ENCODE results near the gene BGN. TPM values are rescaled to one million over a fixed set of nuclear protein-coding genes. Genes with fewer than 3 reads are reported as not detected.

BGN gene
- total RNA-seq, 1 experiment from 2014 or later: 2.9 TPM

DNA sequence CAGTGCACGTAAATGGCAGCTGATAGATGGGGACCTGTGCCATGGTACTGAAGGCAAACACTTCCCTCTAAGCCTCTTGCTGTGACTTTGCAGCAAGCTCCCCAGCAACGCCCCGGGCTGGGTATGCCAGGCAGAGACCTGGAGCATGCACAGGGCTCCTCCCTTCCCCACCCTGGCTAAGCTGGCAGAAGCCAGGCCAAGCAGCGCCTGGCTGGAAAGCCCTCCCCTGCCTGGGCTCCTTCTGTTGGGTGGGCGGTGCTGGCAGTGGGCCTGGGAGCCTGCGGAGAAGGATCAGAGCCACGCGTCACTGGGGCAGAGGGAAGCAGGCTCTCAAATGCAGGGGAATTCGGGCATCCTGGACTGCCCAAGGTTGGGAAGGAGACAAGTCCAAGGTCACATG lies 26.3 kb downstream of the BGN start:
- intact Hi-C loops (cut with micrococcal nuclease; ENCODE audit: unreplicated experiment) (no loop called here), in situ Hi-C loops (cut with HindIII; ENCODE audit: low pct_unique_long_range_greater_than_20kb, low sequenced_read_pairs) (no loop called here)
- H3K27ac ChIP-seq (ENCODE audit: low read length): no peak overlapping the region
- BruUV-seq (replicated peaks): no TSS peak
- no peaks in the 10 kb centered on the region for H3K9me3 ChIP-seq (ENCODE audit: control insufficient read depth, insufficient read depth, low read depth, low read length)
- ChIA-PET CTCF (no interaction called here), POLR2A (no interaction called here)
- TF ChIP-seq, protein P1, sequence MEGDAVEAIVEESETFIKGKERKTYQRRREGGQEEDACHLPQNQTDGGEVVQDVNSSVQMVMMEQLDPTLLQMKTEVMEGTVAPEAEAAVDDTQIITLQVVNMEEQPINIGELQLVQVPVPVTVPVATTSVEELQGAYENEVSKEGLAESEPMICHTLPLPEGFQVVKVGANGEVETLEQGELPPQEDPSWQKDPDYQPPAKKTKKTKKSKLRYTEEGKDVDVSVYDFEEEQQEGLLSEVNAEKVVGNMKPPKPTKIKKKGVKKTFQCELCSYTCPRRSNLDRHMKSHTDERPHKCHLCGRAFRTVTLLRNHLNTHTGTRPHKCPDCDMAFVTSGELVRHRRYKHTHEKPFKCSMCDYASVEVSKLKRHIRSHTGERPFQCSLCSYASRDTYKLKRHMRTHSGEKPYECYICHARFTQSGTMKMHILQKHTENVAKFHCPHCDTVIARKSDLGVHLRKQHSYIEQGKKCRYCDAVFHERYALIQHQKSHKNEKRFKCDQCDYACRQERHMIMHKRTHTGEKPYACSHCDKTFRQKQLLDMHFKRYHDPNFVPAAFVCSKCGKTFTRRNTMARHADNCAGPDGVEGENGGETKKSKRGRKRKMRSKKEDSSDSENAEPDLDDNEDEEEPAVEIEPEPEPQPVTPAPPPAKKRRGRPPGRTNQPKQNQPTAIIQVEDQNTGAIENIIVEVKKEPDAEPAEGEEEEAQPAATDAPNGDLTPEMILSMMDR (IDR thresholded peaks at IDR 0.05): no peak
- TF ChIP-seq, protein P2, sequence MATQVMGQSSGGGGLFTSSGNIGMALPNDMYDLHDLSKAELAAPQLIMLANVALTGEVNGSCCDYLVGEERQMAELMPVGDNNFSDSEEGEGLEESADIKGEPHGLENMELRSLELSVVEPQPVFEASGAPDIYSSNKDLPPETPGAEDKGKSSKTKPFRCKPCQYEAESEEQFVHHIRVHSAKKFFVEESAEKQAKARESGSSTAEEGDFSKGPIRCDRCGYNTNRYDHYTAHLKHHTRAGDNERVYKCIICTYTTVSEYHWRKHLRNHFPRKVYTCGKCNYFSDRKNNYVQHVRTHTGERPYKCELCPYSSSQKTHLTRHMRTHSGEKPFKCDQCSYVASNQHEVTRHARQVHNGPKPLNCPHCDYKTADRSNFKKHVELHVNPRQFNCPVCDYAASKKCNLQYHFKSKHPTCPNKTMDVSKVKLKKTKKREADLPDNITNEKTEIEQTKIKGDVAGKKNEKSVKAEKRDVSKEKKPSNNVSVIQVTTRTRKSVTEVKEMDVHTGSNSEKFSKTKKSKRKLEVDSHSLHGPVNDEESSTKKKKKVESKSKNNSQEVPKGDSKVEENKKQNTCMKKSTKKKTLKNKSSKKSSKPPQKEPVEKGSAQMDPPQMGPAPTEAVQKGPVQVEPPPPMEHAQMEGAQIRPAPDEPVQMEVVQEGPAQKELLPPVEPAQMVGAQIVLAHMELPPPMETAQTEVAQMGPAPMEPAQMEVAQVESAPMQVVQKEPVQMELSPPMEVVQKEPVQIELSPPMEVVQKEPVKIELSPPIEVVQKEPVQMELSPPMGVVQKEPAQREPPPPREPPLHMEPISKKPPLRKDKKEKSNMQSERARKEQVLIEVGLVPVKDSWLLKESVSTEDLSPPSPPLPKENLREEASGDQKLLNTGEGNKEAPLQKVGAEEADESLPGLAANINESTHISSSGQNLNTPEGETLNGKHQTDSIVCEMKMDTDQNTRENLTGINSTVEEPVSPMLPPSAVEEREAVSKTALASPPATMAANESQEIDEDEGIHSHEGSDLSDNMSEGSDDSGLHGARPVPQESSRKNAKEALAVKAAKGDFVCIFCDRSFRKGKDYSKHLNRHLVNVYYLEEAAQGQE (IDR thresholded peaks at IDR 0.05; ENCODE audit: insufficient read depth in 1 of 2, low read depth in 2 of 2, low read length in 1 of 2): no peak
- TF ChIP-seq POLR2AphosphoS5 (IDR thresholded peaks at IDR 0.05; ENCODE audit: low read depth, low read length) (no peak), TCF7L2 (IDR thresholded peaks at IDR 0.05; ENCODE audit: low read depth, low read length) (no peak), SIN3A (IDR thresholded peaks at IDR 0.05; ENCODE audit: borderline replicate concordance, insufficient read depth, low read depth, low read length) (no peak)
- peaks cover 12% of the 10 kb centered on the region for H3K4me1 ChIP-seq (ENCODE audit: control insufficient read depth, insufficient read depth, low read length)
- no peak overlapping the region for H3K4me3 ChIP-seq (ENCODE audit: low read depth in 2 of 2, low read length in 2 of 2)
- H3K36me3 ChIP-seq (ENCODE audit: control insufficient read depth, insufficient read depth, low read length): no peaks in the 10 kb centered on the region
- DNase-seq (ENCODE audit: low read depth, low spot score) (no peak), ATAC-seq (0 out of 2 replicates have a peak, but pooled peaks have one; percentile 37)
- H3K27me3 ChIP-seq (ENCODE audit: control insufficient read depth, insufficient read depth, low read length): no peaks in the 10 kb centered on the region; the same call in 1 of the 2 replicates

DNA sequence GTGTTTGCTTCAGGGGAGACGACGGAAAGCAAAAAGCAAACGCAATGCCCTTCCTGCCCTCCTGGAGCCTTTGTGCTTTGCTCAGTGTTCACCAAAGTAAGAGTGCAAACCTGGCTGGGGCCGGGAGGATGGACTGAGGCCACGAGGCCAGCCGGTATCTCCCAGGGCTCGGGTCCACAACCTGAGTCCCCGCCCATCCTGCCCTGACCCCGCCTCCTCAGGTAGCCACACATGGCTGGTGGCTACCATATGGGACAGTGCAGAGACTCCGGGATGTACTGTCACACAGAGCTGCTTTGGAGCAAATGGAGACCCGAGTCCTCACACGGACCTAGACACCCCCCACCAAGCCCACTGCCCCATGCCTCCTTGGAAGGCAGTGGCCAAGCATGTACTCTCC lies 27.5 kb downstream of the BGN start:
- no peak overlapping the region for H3K27ac ChIP-seq (ENCODE audit: low read length)
- ChIA-PET CTCF (interaction anchor here (1.1 kb wide), 1 partner anchor 17 kb away, joined by 6 read pairs; no protein-coding TSS in a partner anchor), POLR2A (no interaction called here)
- intact Hi-C loops (cut with micrococcal nuclease; ENCODE audit: unreplicated experiment) (no loop called here), in situ Hi-C loops (cut with HindIII; ENCODE audit: low pct_unique_long_range_greater_than_20kb, low sequenced_read_pairs) (no loop called here)
- TF ChIP-seq SIN3A (IDR thresholded peaks at IDR 0.05; ENCODE audit: borderline replicate concordance, insufficient read depth, low read depth, low read length) (no peak), POLR2AphosphoS5 (IDR thresholded peaks at IDR 0.05; ENCODE audit: low read depth, low read length) (no peak), TCF7L2 (IDR thresholded peaks at IDR 0.05; ENCODE audit: low read depth, low read length) (no peak)
- TF ChIP-seq, protein P1 (IDR thresholded peaks at IDR 0.05): no peak
- TF ChIP-seq, protein P2 (IDR thresholded peaks at IDR 0.05; ENCODE audit: insufficient read depth in 1 of 2, low read depth in 2 of 2, low read length in 1 of 2): no peak
- peaks cover 12% of the 10 kb centered on the region for H3K4me1 ChIP-seq (ENCODE audit: control insufficient read depth, insufficient read depth, low read length)
- DNase-seq (ENCODE audit: low read depth, low spot score): no peak
- no peaks in the 10 kb centered on the region; the same call in 1 of the 2 replicates for H3K27me3 ChIP-seq (ENCODE audit: control insufficient read depth, insufficient read depth, low read length)
- H3K36me3 ChIP-seq (ENCODE audit: control insufficient read depth, insufficient read depth, low read length): no peaks in the 10 kb centered on the region
- no peak for ATAC-seq
- H3K9me3 ChIP-seq (ENCODE audit: control insufficient read depth, insufficient read depth, low read depth, low read length): no peaks in the 10 kb centered on the region
- H3K4me3 ChIP-seq (ENCODE audit: low read depth in 2 of 2, low read length in 2 of 2): no peak overlapping the region
- BruUV-seq (replicated peaks): no TSS peak

Measured in Panc1 (cell line).